ENCODE results near the gene SUN5. TPM values are rescaled to one million over a fixed set of nuclear protein-coding genes. Genes with fewer than 3 reads are reported as not detected.

Gene SUN5
- total RNA-seq, 1 experiment from 2014 or later: not detected

DNA sequence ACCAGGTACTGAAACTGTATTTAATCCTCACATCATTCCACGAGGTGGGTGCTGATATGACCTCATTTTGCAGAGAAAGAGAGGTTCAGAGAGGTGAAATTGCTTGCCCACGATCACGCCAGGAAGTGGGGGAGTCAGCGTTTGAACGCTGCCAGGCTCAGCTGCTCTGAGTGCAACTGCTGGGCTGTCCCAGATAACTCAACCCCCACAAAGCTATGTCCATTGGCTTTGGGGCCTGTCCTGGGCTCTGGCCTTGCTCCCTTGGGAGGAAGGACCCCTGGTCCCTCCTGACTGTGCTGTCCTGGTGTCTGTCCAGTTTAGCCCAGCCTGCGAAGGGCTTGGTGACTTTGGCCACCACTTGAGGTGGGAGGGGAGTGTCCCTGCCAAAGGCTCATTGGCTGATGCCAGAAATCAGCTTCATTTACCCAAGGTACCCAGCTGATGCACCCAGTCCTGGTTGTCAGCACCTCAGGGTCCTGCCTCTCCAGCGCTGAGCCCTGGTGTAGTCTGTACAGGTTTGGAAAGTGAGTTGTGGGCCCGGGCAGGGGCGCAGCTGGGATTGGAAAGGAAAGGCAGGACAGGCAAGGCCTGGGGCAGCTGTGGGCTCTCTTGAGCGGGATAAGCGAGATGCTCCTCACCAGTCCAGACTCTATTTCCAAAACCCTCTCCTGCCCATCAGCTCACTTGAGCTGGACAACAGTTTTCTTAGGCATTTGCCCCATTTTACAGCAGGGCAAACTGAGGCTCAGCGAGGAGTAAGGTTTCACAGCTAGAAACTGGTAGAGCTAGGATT is 38.5 kb downstream of the SUN5 start:
- Histone ChIP-seq H3K18ac (ENCODE audit: insufficient read length, low read depth, low read length) (no peak overlapping the region), H2AFZ (ENCODE audit: low read length) (no peak overlapping the region), H2BK12ac (ENCODE audit: insufficient read length, low read depth, low read length) (no peak overlapping the region), H4K20me1 (ENCODE audit: control insufficient read depth, insufficient read depth, insufficient read length) (no peaks in the 10 kb centered on the region), H3K27me3 (ENCODE audit: insufficient read depth, low read length) (no peaks in the 10 kb centered on the region; the same call in 1 of the 2 replicates), H3K14ac (ENCODE audit: insufficient read depth, low read length) (no peak overlapping the region; the same call in 1 of the 2 replicates), H2AK5ac (ENCODE audit: insufficient read length, low read length) (no peak overlapping the region), H2BK20ac (ENCODE audit: low read depth, low read length, poor library complexity, severe bottlenecking) (no peak overlapping the region), H3K23me2 (ENCODE audit: insufficient read length, low read depth, low read length, poor library complexity, severe bottlenecking) (no peaks in the 10 kb centered on the region), H3K9ac (ENCODE audit: extremely low read depth, insufficient read length, low read length) (no peak overlapping the region), H3K4me1 (ENCODE audit: insufficient read depth, low read length) (no peaks in the 10 kb centered on the region), H3K4me2 (ENCODE audit: insufficient read depth, insufficient read length, low read length) (no peak overlapping the region), H4K5ac (ENCODE audit: insufficient read length, low read depth, low read length) (no peak overlapping the region), H3K56ac (ENCODE audit: insufficient read length, low read depth, low read length) (no peak overlapping the region), H2BK120ac (ENCODE audit: low read depth, low read length, poor library complexity, severe bottlenecking) (no peak overlapping the region), H2BK15ac (ENCODE audit: low read depth, low read length) (no peak overlapping the region), H3K79me2 (ENCODE audit: insufficient read depth, low read length) (no peaks in the 10 kb centered on the region), H3K27ac (ENCODE audit: insufficient read length, low read depth, low read length) (no peak overlapping the region), H3K23ac (ENCODE audit: insufficient read length, low read depth, low read length) (no peak overlapping the region), H4K91ac (ENCODE audit: insufficient read length, low read depth, low read length) (no peak overlapping the region), H3K9me3 (ENCODE audit: control insufficient read depth, low read depth, low read length) (no peaks in the 10 kb centered on the region), H3K79me1 (ENCODE audit: insufficient read depth, low read depth, low read length, poor library complexity, severe bottlenecking) (no peaks in the 10 kb centered on the region), H2BK5ac (ENCODE audit: insufficient read length, low read length) (no peak overlapping the region), H3T11ph (ENCODE audit: low read length) (no peak overlapping the region), H3K4ac (ENCODE audit: low read depth, low read length) (no peak overlapping the region), H4K8ac (replicated peaks; ENCODE audit: insufficient read length, low read depth, low read length) (no peak overlapping the region)
- Mint-ChIP-seq H3K27ac (no peak overlapping the region), H3K36me3 (ENCODE audit: insufficient read depth in 1 of 3, low read depth in 3 of 3) (no peaks in the 10 kb centered on the region; a peak in 1 of 7 replicates), H3K9me3 (no peaks in the 10 kb centered on the region; a peak in 2 of 5 replicates), H3K27me3 (ENCODE audit: low read depth) (peaks cover 41% of the 10 kb centered on the region), H3K4me1 (no peaks in the 10 kb centered on the region), H3K4me3 (no peak overlapping the region)
- no peak for DNase-seq
- TF ChIP-seq, protein P1, sequence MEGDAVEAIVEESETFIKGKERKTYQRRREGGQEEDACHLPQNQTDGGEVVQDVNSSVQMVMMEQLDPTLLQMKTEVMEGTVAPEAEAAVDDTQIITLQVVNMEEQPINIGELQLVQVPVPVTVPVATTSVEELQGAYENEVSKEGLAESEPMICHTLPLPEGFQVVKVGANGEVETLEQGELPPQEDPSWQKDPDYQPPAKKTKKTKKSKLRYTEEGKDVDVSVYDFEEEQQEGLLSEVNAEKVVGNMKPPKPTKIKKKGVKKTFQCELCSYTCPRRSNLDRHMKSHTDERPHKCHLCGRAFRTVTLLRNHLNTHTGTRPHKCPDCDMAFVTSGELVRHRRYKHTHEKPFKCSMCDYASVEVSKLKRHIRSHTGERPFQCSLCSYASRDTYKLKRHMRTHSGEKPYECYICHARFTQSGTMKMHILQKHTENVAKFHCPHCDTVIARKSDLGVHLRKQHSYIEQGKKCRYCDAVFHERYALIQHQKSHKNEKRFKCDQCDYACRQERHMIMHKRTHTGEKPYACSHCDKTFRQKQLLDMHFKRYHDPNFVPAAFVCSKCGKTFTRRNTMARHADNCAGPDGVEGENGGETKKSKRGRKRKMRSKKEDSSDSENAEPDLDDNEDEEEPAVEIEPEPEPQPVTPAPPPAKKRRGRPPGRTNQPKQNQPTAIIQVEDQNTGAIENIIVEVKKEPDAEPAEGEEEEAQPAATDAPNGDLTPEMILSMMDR (conservative IDR thresholded peaks at IDR 0.05): no peak
- WGBS (ENCODE audit: extremely low coverage, insufficient read length, low lambda C conversion rate): no CpG with 5 or more reads among the region's 12 CpGs
